Panc1 (cell line): Measurements from ENCODE around the gene PGM2. TPM values are rescaled to one million over a fixed set of nuclear protein-coding genes. Genes with fewer than 3 reads are reported as not detected.

Source experiments
- ATAC-seq: fragments of 200-7000 bp; cut with Tn5 transposase; 2 replicates; pipeline ENCODE4 v1.9.1; 2020; ENCODE audit warnings: mild to moderate bottlenecking, moderate library complexity
- BruUV-seq: library from RNA; stranded (reverse); fragments of 400-500 nt; replicated peaks from 2 replicates; lab custom pipeline; 2021; lab: Mats Ljungman, UMichigan
- CTCF ChIA-PET: fragments of 300-600 bp; sonication (Branson Sonifier 250); formaldehyde crosslinking; loops from one replicate; lab custom pipeline; 2022; ENCODE audit warnings: antibody characterized with exemption; lab: Charles Lee
- POLR2A ChIA-PET: fragments of 300-600 bp; sonication (Branson Sonifier 250); formaldehyde crosslinking; loops from one replicate; lab custom pipeline; 2022; ENCODE audit warnings: antibody characterized with exemption; lab: Charles Lee
- DNase-seq: peaks from one replicate; pipeline ENCODE4 v3.0.0-alpha.2; 2010; ENCODE audit warnings: low read depth, low spot score
- H3K27ac ChIP-seq: 2 replicates; pipeline ENCODE4 v1.5.1; 2011; ENCODE audit warnings: mild to moderate bottlenecking, low read length, inconsistent platforms
- H3K27me3 ChIP-seq: fragments of 200-500 bp; sonication (Bioruptor generic); 2 replicates; pipeline ENCODE4 v1.6.0; 2014; ENCODE audit warnings: low read length, inconsistent platforms; ENCODE audit not compliant: control insufficient read depth, insufficient read depth
- H3K36me3 ChIP-seq: fragments of 200-500 bp; sonication (Bioruptor generic); 2 replicates; pipeline ENCODE4 v1.5.1; 2014; ENCODE audit warnings: inconsistent platforms, mild to moderate bottlenecking, low read length, moderate library complexity; ENCODE audit not compliant: control insufficient read depth, insufficient read depth
- H3K4me1 ChIP-seq: 2 replicates; pipeline ENCODE4 v1.5.1; 2011; ENCODE audit warnings: inconsistent platforms, mild to moderate bottlenecking, low read length, moderate library complexity; ENCODE audit not compliant: control insufficient read depth, insufficient read depth
- H3K4me3 ChIP-seq, 2 experiments: 2 replicates each; pipeline ENCODE4 v1.5.1; 2011 to 2012; ENCODE audit warnings: low read depth in 2 of 2, low read length in 2 of 2, mild to moderate bottlenecking in 2 of 2, inconsistent platforms in 1 of 2, moderate library complexity in 1 of 2
- H3K9me3 ChIP-seq: fragments of 200-500 bp; sonication (Bioruptor generic); 2 replicates; pipeline ENCODE4 v1.5.1; 2014; ENCODE audit warnings: low read depth, mild to moderate bottlenecking, inconsistent platforms, low read length, moderate library complexity; ENCODE audit not compliant: control insufficient read depth, insufficient read depth
- POLR2AphosphoS5 ChIP-seq: IDR thresholded peaks from 2 replicates; pipeline ENCODE4 v1.6.1; 2012; ENCODE audit warnings: mild to moderate bottlenecking, low read depth, low read length, moderate library complexity
- SIN3A ChIP-seq: IDR thresholded peaks from 2 replicates; pipeline ENCODE4 v1.6.1; 2012; ENCODE audit warnings: low read depth, mild to moderate bottlenecking, low read length, moderate library complexity, borderline replicate concordance; ENCODE audit not compliant: insufficient read depth
- TCF7L2 ChIP-seq: IDR thresholded peaks from 2 replicates; pipeline ENCODE4 v1.6.1; 2011; ENCODE audit warnings: mild to moderate bottlenecking, low read depth, low read length, inconsistent platforms
- in situ Hi-C: cut with HindIII; loops from 2 replicates; pipeline ENCODE4 v1.10.0; 2016; ENCODE audit warnings: low sequenced_read_pairs, low pct_unique_long_range_greater_than_20kb
- intact Hi-C: fragments of 100-400 bp; cut with micrococcal nuclease; formaldehyde crosslinking; loops from one replicate; pipeline ENCODE4 v1.10.0; 2022; ENCODE audit not compliant: unreplicated experiment
- total RNA-seq: library from RNA; stranded (reverse); gene quantifications from one replicate; pipeline ENCODE4 v1.2.1, GENCODE V29; 2021; ENCODE audit not compliant: unreplicated experiment
- TF ChIP-seq, protein P1 (sequence below), 2 experiments: IDR thresholded peaks; 2 replicates each; pipeline ENCODE4 v1.6.1; 2011 to 2012; ENCODE audit warnings: low read depth in 2 of 2, control low read depth in 1 of 2, low read length in 1 of 2, mild to moderate bottlenecking in 1 of 2, moderate library complexity in 1 of 2; ENCODE audit not compliant: insufficient read depth in 1 of 2
- TF ChIP-seq, protein P2 (sequence below): fragments of 450-650 bp; IDR thresholded peaks from 2 replicates; pipeline ENCODE4 v1.5.1; 2017; ENCODE audit warnings: mild to moderate bottlenecking

The PGM2 gene
- total RNA-seq, 1 experiment from 2014 or later: 15.4 TPM

DNA sequence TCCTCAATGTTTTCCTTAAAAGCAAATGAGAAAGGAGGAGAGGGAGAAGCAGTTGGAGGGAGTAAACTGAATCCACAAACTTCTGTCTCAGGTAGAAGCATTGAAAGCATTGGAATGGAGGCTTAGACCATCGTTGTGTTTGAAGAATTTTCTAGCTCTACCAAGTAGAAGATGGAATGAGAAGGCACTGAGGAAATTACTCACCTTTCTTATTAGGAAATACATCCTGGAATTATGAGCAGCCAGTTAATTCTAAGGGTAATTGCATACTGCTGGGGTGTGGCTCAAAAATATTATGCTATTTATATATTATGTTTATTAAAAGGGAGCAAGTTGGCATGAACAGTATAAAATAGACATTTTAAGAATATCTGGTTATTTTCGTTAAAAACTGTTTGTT is 12.9 kb downstream of the PGM2 start:
- ATAC-seq (no peak), DNase-seq (no peak)
- Histone ChIP-seq H3K27ac (no peak overlapping the region), H3K9me3 (no peaks in the 10 kb centered on the region), H3K4me3 (no peak overlapping the region), H3K27me3 (no peaks in the 10 kb centered on the region), H3K4me1 (no peaks in the 10 kb centered on the region), H3K36me3 (no peaks in the 10 kb centered on the region; the same call in 1 of the 2 replicates)
- POLR2A ChIA-PET: no interaction called here
- BruUV-seq: no TSS peak
- TF ChIP-seq TCF7L2 (no peak), SIN3A (no peak), POLR2AphosphoS5 (no peak)
- TF ChIP-seq, protein P1, sequence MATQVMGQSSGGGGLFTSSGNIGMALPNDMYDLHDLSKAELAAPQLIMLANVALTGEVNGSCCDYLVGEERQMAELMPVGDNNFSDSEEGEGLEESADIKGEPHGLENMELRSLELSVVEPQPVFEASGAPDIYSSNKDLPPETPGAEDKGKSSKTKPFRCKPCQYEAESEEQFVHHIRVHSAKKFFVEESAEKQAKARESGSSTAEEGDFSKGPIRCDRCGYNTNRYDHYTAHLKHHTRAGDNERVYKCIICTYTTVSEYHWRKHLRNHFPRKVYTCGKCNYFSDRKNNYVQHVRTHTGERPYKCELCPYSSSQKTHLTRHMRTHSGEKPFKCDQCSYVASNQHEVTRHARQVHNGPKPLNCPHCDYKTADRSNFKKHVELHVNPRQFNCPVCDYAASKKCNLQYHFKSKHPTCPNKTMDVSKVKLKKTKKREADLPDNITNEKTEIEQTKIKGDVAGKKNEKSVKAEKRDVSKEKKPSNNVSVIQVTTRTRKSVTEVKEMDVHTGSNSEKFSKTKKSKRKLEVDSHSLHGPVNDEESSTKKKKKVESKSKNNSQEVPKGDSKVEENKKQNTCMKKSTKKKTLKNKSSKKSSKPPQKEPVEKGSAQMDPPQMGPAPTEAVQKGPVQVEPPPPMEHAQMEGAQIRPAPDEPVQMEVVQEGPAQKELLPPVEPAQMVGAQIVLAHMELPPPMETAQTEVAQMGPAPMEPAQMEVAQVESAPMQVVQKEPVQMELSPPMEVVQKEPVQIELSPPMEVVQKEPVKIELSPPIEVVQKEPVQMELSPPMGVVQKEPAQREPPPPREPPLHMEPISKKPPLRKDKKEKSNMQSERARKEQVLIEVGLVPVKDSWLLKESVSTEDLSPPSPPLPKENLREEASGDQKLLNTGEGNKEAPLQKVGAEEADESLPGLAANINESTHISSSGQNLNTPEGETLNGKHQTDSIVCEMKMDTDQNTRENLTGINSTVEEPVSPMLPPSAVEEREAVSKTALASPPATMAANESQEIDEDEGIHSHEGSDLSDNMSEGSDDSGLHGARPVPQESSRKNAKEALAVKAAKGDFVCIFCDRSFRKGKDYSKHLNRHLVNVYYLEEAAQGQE (IDR thresholded peaks at IDR 0.05; ENCODE audit: insufficient read depth in 1 of 2, low read depth in 2 of 2, low read length in 1 of 2): no peak
- TF ChIP-seq, protein P2, sequence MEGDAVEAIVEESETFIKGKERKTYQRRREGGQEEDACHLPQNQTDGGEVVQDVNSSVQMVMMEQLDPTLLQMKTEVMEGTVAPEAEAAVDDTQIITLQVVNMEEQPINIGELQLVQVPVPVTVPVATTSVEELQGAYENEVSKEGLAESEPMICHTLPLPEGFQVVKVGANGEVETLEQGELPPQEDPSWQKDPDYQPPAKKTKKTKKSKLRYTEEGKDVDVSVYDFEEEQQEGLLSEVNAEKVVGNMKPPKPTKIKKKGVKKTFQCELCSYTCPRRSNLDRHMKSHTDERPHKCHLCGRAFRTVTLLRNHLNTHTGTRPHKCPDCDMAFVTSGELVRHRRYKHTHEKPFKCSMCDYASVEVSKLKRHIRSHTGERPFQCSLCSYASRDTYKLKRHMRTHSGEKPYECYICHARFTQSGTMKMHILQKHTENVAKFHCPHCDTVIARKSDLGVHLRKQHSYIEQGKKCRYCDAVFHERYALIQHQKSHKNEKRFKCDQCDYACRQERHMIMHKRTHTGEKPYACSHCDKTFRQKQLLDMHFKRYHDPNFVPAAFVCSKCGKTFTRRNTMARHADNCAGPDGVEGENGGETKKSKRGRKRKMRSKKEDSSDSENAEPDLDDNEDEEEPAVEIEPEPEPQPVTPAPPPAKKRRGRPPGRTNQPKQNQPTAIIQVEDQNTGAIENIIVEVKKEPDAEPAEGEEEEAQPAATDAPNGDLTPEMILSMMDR: no peak
- in situ Hi-C loops (no loop called here), intact Hi-C loops (no loop called here)
- CTCF ChIA-PET: no interaction called here

DNA sequence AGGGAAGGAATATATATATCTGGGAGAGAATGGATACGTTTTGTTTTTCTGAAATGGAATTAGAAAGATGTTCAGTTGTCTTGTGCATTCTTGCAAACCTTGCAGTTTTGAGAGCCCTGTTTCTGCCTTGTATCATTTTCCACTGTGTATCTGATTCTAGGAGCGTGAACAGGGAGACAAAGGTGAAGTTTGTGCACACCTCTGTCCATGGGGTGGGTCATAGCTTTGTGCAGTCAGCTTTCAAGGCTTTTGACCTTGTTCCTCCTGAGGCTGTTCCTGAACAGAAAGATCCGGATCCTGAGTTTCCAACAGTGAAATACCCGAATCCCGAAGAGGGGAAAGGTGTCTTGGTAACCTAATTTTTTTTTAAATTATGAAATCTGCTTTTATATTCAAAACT is 17.7 kb downstream of the PGM2 start:
- CTCF ChIA-PET: no interaction called here
- in situ Hi-C loops (no loop called here), intact Hi-C loops (no loop called here)
- Histone ChIP-seq H3K27ac (no peak overlapping the region), H3K4me3 (no peak overlapping the region), H3K36me3 (no peaks in the 10 kb centered on the region), H3K9me3 (no peaks in the 10 kb centered on the region), H3K27me3 (no peaks in the 10 kb centered on the region), H3K4me1 (no peaks in the 10 kb centered on the region)
- BruUV-seq: no TSS peak
- DNase-seq (no peak), ATAC-seq (no peak)
- POLR2A ChIA-PET: no interaction called here
- no peak for TF ChIP-seq SIN3A
- TF ChIP-seq, protein P2: no peak
- TF ChIP-seq, protein P1 (IDR thresholded peaks at IDR 0.05; ENCODE audit: insufficient read depth in 1 of 2, low read depth in 2 of 2, low read length in 1 of 2): no peak
- TF ChIP-seq TCF7L2: no peak
- TF ChIP-seq POLR2AphosphoS5: no peak
